ENCODE data around the gene FMO1.
"Not testable (repeated sequence)": the region's sequence is repeated elsewhere in the genome, so short reads cannot be mapped to it uniquely, and the experiment has no call there.

Gene FMO1

DNA sequence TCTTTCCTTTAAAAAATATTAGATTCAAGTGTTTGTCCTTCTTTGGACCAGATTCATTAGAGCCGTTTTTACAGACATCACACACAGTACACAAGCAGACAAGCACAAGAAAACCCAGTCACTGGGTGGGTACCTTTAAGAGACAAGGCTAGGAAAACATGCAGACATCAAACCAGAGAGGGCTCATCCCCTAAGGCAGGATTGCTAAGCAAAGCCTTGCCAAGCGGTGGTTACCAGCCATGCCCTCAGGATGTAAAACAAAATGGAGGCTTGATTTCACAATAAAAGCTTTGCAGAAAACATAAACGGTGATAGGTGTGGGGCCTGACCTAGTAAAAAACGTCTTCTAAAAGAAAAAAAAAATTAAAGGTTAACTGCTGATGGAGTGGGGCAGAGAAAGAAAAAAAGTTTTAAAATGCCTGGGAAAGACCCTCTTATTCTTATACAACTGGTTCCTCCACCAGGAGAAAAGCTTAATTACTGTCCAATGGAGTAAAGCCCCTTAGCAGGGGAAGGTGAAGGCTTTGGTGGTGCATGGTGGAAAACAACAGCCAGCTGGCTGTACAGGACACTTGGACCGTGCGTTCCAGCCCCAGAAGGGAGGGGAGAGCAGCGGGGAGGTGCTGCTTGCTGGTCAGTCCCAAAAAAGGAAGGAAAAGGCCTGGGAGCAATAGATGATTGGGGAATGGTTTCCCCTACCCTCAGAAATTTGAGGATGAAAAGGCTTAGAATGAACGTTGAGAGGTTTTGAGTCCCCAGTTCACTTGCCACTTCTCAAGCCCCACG lies 30.4 kb upstream of the FMO1 start:
- H3K36me3 ChIP-seq, result no peaks in the 10 kb centered on the region
- H3K9me3 ChIP-seq, result no peaks in the 10 kb centered on the region
- H3K27ac ChIP-seq, result no peak overlapping the region
- H3K9ac ChIP-seq, result no peak overlapping the region
- H3K4me1 ChIP-seq, result no peaks in the 10 kb centered on the region
- H4K20me1 ChIP-seq, result no peaks in the 10 kb centered on the region
- no peaks in the 10 kb centered on the region for H3K27me3 ChIP-seq
- H3K4me3 ChIP-seq, result no peak overlapping the region
- H3K4me2 ChIP-seq, result no peak overlapping the region
- no peak for TF ChIP-seq Cebpa-rat (IDR thresholded peaks at IDR 0.05)

DNA sequence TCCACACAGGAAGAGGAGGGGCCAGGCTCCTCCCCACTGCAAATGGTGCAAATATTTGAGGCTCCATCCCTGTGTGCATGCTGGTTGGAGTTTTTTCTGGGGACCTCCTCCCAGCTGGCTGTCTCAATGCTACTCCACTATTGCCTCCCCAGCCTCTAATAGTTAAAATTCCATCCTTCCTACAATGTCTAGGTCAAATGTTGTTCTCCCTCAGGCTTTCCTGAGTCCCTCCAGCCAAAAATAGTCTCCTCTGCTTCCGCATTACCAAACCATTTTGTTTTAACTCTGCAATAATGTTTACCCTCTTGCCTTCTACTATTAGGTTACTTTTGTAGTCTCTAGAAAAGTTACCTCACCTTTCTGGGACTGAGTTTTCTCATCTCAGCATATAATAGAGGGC lies 29.6 kb upstream of the FMO1 start:
- Histone ChIP-seq H3K27ac (no peak overlapping the region), H3K4me1 (no peaks in the 10 kb centered on the region), H4K20me1 (no peaks in the 10 kb centered on the region), H3K9me3 (no peaks in the 10 kb centered on the region), H3K4me3 (no peak overlapping the region), H3K36me3 (no peaks in the 10 kb centered on the region), H3K9ac (no peak overlapping the region), H3K27me3 (no peaks in the 10 kb centered on the region), H3K4me2 (no peak overlapping the region)
- TF ChIP-seq Cebpa-rat (IDR thresholded peaks at IDR 0.05), result no peak

DNA sequence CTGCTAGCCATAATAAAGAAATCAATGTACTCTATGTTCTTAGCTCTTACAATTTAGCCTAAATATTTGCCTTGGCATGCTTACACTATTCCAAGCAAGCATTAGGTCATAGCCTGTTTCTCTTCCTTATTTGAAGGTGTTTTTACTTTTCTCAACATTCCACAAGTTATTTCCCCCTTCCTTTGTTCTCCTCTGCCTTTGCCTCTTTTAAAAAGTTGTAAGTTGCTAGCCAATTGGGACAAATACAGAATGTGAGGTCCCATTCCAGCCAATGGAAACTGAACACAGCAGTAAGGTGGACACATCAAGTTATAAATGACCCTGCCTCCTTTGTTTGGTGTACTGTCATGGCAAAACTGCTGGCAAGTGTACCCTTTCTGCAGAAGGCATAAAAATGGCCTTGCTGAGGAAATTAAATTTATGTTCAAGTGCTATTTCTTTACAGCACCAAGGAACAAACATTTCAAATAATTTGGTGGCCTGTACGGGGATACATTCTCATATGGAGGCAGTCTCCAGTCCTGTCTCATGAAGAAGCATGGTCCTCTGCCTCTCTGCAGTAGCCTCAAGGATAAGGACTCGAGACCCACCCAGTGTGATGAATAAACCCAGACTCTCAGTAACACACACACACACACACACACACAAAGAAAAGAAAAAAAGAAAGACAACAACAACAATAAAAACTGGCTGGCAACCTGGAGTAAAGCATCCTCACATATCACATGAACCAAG lies 28.8 kb upstream of the FMO1 start:
- Histone ChIP-seq H3K4me2 (no peak overlapping the region), H3K9ac (no peak overlapping the region), H3K27me3 (no peaks in the 10 kb centered on the region), H3K36me3 (no peaks in the 10 kb centered on the region), H3K4me1 (no peaks in the 10 kb centered on the region), H3K27ac (no peak overlapping the region), H3K9me3 (no peaks in the 10 kb centered on the region), H4K20me1 (no peaks in the 10 kb centered on the region), H3K4me3 (no peak overlapping the region)
- no peak for TF ChIP-seq Cebpa-rat (IDR thresholded peaks at IDR 0.05)

DNA sequence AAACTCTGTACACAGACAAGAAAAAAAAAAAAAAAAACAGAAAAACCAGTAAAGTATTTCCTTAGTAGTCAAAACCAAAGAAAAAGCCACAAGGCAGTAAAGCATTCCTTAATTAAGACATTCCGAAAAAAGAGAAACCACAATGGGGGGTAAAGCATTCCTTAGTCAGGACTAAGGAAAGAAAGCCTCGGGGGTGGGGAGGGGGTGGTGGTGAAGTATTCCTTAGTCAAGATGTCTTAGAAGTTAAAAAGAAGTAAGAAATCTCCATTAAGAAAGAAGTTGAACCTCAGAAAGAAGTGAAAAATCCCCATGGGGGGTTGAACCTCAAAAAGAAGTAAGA lies 28.2 kb upstream of the FMO1 start:
- Histone ChIP-seq H3K9ac (no peak overlapping the region), H3K36me3 (no peaks in the 10 kb centered on the region), H4K20me1 (no peaks in the 10 kb centered on the region), H3K4me2 (no peak overlapping the region), H3K27ac (no peak overlapping the region), H3K27me3 (no peaks in the 10 kb centered on the region), H3K9me3 (no peaks in the 10 kb centered on the region), H3K4me3 (no peak overlapping the region), H3K4me1 (no peaks in the 10 kb centered on the region)
- TF ChIP-seq Cebpa-rat (IDR thresholded peaks at IDR 0.05), result no peak

DNA sequence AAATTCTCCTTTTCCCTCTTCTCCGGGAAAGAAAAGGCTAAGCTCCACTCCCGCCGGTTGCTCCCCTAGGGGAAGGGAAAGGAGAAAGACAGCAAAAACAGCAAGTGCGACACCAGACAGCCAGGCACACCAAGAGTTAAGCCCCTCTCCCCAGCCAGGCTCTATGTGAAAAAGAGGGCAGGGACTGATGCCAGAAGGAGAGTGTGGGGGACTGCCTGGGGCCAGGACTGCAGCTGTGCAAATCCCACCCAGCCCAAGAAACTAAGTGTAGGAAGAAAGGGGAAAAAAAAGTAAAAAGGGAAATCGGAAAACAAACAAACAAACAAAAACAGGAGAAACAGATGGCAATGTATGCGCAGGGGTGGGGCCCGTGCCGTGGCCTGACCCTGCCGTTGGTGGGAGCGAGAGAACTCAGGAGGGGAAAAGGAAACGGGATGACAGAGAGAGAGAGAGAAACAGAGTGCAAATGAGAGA lies 27.7 kb upstream of the FMO1 start:
- Histone ChIP-seq H3K27me3 (no peaks in the 10 kb centered on the region), H3K4me1 (no peaks in the 10 kb centered on the region), H3K9me3 (no peaks in the 10 kb centered on the region), H3K4me2 (no peak overlapping the region), H3K27ac (no peak overlapping the region), H4K20me1 (no peaks in the 10 kb centered on the region), H3K9ac (no peak overlapping the region), H3K36me3 (no peaks in the 10 kb centered on the region), H3K4me3 (no peak overlapping the region)
- no peak for TF ChIP-seq Cebpa-rat (IDR thresholded peaks at IDR 0.05)

DNA sequence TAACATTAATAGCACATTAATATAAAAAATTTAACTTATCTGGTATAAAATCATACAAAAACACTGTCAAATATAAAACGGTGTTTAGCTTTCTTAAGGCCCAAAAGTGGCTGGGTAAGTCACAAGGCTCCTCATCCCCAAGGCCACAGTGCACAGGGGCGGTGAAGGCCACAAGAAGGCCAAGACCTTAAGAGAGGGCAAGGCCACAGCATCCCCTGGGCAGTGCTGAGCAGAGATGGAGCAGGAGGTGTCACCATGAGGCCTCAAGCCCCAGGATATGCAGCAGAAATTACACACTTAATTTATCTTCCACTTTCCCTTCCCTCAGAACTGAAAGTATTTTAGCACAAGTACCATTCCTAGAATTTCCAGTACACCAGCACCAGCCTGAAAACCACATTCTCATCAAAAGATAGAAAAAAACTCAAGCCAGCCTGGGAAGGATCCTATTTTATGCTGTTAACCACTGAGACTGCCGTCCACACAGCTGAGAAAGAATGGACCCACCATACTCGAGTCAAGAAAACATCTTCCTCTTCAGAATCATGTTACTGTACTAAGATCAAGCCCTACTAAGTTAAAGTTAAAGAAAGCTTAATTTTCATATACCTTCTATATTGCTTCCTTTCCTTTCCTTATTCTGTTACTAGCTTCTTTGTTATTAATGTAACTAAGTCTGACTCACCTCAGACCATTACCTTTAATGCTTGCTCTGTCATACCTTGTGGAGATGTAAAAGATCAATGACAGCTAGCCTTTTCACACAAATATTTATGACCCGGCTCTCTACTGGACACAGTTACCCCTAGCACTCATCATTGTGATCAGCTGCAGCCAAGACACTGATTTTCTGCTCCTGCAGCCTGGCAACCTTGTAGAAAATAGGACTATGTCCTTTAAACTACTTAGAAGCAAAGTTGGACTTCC lies 26.4 kb upstream of the FMO1 start:
- H4K20me1 ChIP-seq, result no peaks in the 10 kb centered on the region
- no peak overlapping the region for H3K4me3 ChIP-seq
- H3K9me3 ChIP-seq, result no peaks in the 10 kb centered on the region
- H3K4me1 ChIP-seq, result no peaks in the 10 kb centered on the region
- H3K9ac ChIP-seq, result no peak overlapping the region
- H3K36me3 ChIP-seq, result no peaks in the 10 kb centered on the region
- H3K4me2 ChIP-seq, result no peak overlapping the region
- no peaks in the 10 kb centered on the region for H3K27me3 ChIP-seq
- TF ChIP-seq Cebpa-rat (IDR thresholded peaks at IDR 0.05), result no peak
- no peak overlapping the region for H3K27ac ChIP-seq

DNA sequence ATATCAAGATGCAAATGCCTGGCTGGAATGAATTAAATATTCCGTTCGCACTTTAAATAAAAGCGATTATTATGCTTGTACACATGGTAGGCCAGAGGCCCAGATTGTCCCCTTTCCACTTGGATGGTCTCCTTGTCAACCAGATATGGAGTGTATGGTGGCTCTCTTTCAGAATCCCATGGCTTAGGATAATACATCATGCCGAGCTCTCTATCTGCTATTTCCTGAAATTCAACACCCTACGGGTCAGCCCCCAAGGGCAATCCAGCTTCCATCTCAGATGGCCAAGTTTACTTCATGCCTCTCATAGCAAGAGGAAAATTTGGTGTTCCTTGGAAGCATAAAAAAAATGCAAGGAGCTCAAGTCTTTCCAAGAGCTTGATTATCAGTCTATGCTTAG lies 25.4 kb upstream of the FMO1 start:
- Histone ChIP-seq H3K4me1 (no peaks in the 10 kb centered on the region), H4K20me1 (no peaks in the 10 kb centered on the region), H3K4me3 (no peak overlapping the region), H3K4me2 (no peak overlapping the region), H3K9me3 (no peaks in the 10 kb centered on the region), H3K27me3 (no peaks in the 10 kb centered on the region), H3K27ac (no peak overlapping the region), H3K36me3 (no peaks in the 10 kb centered on the region), H3K9ac (no peak overlapping the region)
- no peak for TF ChIP-seq Cebpa-rat (IDR thresholded peaks at IDR 0.05)

DNA sequence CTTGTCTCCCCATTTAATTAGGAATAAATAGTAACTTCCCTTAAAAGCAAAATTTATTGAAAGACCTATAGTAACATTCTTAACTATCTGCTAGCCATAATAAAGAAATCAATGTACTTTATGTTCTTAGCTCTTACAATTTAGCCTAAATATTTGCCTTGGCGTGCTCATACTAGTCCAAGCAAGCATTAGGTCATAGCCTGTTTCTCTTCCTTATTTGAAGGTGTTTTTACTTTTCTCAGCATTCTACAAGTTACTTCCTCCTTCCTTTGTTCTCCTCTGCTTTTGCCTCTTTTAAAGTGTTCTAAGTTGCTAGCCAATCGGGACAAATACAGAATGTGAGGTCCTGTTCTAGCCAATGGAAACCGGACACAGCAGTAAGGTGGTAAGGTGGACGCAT lies 24.0 kb upstream of the FMO1 start:
- not testable (repeated sequence) for H3K4me2 ChIP-seq, H3K9me3 ChIP-seq, H4K20me1 ChIP-seq, H3K36me3 ChIP-seq, H3K4me3 ChIP-seq, H3K4me1 ChIP-seq, H3K27me3 ChIP-seq, H3K9ac ChIP-seq, H3K27ac ChIP-seq

DNA sequence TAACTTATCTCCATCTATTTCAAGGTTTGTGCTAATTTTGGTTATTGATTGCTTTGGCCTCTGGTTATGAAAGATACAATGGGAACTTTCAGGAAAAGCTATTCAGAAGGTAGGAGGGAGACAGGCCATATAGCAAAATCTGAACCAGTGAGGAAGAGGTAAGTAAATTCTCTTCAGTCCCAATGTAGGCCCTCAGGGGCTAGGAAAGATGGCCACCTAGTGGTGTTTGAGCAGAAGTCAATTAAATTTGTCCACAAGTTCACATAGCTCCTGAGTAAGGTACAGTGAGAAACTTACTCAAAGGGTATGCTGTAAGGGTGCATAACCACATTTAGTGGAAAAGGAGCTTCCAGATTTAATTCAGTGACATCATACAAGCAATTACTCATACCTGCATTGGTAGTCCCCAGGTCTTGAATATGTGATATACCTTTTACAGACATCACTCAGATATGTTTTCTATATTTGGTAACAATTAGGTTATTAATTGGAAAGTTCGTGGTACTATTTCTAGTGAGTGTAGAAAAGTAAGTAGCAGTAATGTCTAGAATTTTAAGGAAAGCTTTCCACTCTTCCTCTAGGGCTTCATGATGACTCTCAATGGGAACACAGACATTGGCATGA lies 21.4 kb upstream of the FMO1 start:
- H3K4me2 ChIP-seq, result no peak overlapping the region
- no peaks in the 10 kb centered on the region for H3K4me1 ChIP-seq
- no peaks in the 10 kb centered on the region for H4K20me1 ChIP-seq
- H3K36me3 ChIP-seq, result no peaks in the 10 kb centered on the region
- H3K9ac ChIP-seq, result no peak overlapping the region
- TF ChIP-seq Cebpa-rat (IDR thresholded peaks at IDR 0.05), result no peak
- H3K4me3 ChIP-seq, result no peak overlapping the region
- H3K27me3 ChIP-seq, result no peaks in the 10 kb centered on the region
- no peaks in the 10 kb centered on the region for H3K9me3 ChIP-seq
- no peak overlapping the region for H3K27ac ChIP-seq

Data from BLaER1 (cell line).